OCI-LY3 (cell line): ENCODE results near the gene LMX1B.

Experiments
- CTCF ChIP-seq: fragments of 200-600, 300-600 bp; sonication (generic); IDR thresholded peaks from 2 replicates; pipeline ENCODE4 v1.5.1; 2014; ENCODE audit warnings: antibody characterized with exemption, low read length, low read depth
- EZH2phosphoT487 ChIP-seq: fragments of 200-600 bp; shearing (Covaris generic); IDR thresholded peaks from 2 replicates; pipeline ENCODE4 v1.6.1; 2018; ENCODE audit warnings: antibody characterized with exemption, mixed run types, low read depth

- TF ChIP-seq CTCF = no peak
- no peak for TF ChIP-seq EZH2phosphoT487
These were observed 2.5 kb upstream of the LMX1B start for GRCh38 chr9:126611193-126611591.
